ENCODE measurements around the gene MINDY4.

Gene MINDY4

GRCh38 chr7:30743371-30744074 is 27.7 kb upstream of the MINDY4 start:
- peak; percentile 24 for DNase-seq (ENCODE audit: low read depth, low spot score)

- no peak for DNase-seq (ENCODE audit: low read depth, low spot score)
Measured at GRCh38 chr7:30744075-30744417, 27.2 kb upstream of the MINDY4 start.

- no peak for DNase-seq (ENCODE audit: low read depth, low spot score)
Measured at GRCh38 chr7:30745261-30745941, 25.8 kb upstream of the MINDY4 start.

- no peak for DNase-seq (ENCODE audit: low read depth, low spot score)
Measured at GRCh38 chr7:30750010-30750409, 21.2 kb upstream of the MINDY4 start.

GRCh38 chr7:30750683-30751650 is 20.2 kb upstream of the MINDY4 start:
- DNase-seq (ENCODE audit: low read depth, low spot score): peak; percentile 93

GRCh38 chr7:30751696-30752273 is 19.4 kb upstream of the MINDY4 start, which contains the start of gene INMT:
Gene INMT, plus strand, starts transcription at chr7:30752135. Its CDS starts 16 bp downstream, at chr7:30752151.
- DNase-seq (ENCODE audit: low read depth, low spot score): no peak

DNA sequence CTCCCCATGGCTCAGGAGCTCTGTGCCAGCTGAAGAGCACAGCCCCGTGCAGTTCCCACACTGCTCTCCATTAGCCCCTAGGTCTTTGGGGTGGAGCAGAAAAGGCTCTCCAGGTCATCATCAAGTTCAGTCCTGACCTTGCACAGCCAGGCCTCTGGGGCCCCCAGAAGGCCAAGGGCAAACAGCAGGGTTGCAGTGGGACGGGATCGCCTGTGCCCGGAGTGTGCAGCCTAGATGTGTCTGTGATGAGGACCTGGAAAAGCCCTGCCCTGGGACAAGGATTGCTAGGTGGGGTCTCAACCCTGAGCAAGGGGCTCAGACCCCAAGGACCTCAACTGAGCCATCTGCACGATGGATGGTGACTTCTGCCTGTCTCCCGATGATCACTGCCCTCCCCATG is 18.7 kb upstream of the MINDY4 start:
- no peak for DNase-seq (ENCODE audit: low read depth, low spot score)

DNA sequence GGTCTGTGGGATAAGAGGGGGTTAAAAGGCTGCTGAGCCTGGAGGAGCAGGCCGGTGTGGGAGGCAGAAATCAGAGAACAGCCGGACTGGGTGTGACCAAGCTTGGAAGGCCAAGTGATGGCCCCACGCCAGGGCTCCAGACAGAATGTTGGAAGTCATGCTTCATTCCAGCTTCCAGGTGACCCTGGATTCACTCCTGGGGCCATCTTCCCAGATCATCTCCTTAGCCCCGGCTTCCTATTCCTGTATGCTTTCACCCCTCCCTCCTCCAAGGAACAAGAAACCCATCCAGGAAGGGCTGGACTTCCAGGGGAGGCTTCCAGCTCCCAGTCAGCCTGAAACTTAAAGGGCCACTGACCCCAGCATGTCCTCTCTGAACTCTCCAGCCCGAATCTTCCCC is 18.2 kb upstream of the MINDY4 start:
- DNase-seq (ENCODE audit: low read depth, low spot score): peak; percentile 21

DNA sequence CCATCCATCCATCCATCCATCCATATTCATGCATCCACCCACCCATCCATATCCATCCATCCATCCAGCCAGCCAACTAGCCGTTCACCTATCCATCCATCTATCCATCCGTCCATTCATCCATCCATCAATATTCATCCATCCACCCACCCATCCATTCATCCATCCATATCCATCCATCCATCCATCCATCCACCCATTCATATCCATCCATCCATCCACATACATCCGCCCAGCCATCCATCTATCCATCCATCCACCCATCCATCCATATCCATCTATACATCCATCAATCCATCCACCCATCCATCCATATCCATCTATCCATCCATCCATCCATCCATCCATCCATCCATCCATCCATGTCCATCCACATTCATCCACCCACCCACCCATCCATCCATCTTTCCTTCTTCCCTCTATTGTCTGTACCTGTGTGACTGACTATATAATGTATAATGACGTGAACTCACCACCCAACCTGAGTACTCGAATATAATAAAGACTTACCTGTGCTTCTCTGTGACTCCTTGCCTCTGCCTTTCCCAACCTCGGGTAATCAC is 16.8 kb upstream of the MINDY4 start:
- no peak for DNase-seq (ENCODE audit: low read depth, low spot score)

DNA sequence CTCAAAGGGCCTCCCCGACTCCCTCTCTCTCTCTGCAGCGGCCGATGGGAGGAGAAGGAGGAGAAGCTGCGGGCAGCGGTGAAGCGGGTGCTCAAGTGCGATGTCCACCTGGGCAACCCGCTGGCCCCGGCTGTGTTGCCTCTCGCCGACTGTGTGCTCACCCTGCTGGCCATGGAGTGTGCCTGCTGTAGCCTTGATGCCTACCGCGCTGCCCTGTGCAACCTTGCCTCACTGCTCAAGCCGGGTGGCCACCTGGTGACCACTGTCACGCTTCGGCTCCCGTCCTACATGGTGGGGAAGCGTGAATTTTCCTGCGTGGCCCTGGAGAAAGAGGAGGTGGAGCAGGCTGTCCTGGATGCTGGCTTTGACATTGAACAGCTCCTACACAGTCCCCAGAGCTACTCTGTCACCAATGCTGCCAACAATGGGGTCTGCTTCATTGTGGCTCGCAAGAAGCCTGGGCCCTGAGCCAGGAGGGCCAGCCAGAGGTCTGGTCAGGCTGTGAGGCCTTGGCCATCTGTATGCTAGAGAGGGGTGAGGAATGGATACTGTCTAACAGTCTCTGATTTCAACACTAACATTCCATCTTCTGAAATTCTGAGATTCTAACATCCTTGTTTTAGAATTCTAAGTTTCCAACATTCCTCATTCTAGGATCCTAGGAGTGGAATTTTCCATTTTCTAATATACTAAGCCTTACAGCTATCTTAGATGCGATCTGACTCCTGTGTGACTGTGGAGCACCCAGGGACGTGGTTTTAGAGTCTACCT is 15.6 kb upstream of the MINDY4 start:
- DNase-seq (ENCODE audit: low read depth, low spot score): peak; percentile 33

- DNase-seq (ENCODE audit: low read depth, low spot score): no peak
Measured at GRCh38 chr7:30757342-30757692, 13.9 kb upstream of the MINDY4 start.

DNA sequence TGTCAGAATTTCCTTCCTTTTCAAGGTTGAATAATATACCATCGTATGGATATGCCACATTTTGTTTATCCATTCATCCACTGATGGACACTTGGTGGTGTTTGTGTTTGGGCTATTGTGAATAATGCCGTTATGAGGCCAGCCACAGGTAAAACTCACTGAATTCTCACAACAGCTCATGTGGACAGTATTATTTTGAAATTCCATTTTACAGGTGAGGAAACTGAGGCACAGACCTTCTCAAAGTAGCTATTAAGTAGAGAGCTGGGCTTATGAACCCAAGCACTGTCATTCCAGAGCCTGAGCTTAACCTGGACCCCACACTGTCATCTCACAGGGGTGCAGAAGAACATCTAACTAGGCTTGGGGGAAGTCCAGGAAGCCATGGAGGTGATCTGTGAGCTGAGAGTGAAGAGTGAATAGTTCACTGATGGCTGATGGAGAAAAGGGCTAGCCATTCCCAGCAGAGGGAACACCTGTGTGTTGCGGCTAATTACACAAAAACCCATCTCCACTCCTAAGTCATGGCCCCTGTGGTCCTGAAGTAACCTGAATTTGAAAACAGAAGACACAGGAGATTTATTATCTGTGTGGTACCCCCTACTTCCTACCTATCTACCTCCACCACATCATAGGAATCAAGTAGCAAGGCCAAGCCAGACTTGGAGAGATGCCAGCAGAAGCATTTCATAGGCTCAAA is 10.6 kb upstream of the MINDY4 start:
- DNase-seq (ENCODE audit: low read depth, low spot score): no peak

DNA sequence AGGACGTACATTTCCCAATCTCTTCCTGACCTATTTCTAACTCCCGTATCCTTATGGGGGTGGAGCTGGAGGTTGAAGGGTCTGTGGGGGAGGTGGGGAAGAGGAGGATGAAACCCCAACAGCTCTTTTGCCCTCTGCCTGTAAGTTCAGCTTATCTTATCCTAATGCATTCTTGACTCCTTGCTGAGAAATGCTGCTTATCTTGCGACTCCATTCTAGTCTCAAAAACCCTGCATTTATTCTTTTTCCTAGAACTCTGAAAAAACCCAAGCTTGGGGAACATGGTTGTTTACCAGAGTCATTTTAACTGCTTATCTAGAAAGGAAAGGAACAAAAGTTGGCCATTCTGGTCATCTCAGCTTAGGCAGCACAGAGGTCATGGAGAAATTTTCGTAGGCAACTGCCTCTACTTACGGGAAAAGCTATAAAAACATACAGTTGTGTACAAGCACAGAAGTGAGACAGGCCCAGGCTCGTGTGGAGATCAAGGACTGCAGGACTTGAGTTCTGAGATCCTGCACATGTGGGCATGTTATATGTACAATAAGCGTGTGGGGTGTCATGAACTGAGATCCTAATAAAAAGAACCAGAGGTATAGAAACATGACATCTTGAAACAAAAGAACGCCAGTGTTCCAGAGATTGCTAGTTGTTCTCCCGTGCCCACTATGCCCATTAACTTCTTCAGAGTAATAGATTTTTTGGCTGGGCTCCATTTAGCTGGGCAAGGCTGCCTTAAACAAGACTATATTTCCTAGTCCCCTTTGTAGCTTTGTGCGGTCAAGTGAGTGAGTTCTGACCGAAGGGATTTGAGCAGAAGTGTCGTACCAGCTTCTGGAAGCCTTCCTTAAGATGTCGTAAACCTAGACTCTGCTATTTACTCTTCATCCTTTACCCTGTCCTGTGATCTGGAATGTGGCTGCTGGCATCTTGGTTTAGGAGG is 9.7 kb upstream of the MINDY4 start:
- DNase-seq (ENCODE audit: low read depth, low spot score): no peak

- DNase-seq (ENCODE audit: low read depth, low spot score): peak; percentile 87
Measured at GRCh38 chr7:30764030-30764975, 6.9 kb upstream of the MINDY4 start.

- DNase-seq (ENCODE audit: low read depth, low spot score): no peak
Measured at GRCh38 chr7:30765408-30765807, 5.8 kb upstream of the MINDY4 start.

DNA sequence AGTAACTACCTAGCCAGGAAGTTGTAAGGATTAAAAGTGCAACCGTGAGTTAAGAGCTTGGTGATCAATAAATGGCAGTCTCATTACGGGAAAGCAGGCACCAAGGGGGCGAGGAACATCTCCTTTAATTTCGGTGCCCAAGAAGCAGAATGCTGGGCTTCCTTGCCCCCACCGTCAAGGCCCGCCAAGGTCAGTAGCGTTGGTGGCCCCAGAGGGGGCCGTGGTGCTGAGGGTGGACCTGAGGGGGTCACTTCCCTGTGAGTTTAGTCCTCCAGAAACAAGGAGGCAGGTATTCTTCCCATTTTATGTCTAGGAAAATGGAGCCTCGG is 408 bp upstream of the MINDY4 start:
- no peak for DNase-seq (ENCODE audit: low read depth, low spot score)

GRCh38 chr7:30771880-30772425 is 736 bp downstream of the MINDY4 start:
- peak; percentile 29 for DNase-seq (ENCODE audit: low read depth, low spot score)

DNA sequence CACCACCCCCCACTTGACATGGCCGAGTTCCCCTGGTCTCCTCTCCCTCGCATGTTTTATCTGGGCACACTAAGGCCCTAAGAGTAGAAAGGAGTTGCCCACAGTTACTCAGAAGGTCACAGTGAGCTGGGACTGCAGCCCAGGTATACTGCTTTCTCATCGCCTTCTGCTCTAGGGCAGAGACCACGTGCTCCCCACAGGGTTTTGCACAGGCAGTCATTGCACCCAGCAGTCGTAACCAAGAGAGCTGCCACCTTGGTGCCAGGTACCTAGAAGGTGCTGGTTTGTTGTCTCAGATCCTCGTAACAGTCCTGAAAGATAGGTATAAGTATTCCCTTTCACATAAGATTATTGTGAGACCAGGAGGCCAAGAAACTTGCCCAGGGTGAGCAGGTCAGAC is 1.8 kb downstream of the MINDY4 start:
- DNase-seq (ENCODE audit: low read depth, low spot score): no peak
